K562 (cell line): Measurements from ENCODE around the gene METTL2A. TPM values are rescaled to one million over a fixed set of nuclear protein-coding genes. Genes with fewer than 3 reads are reported as not detected.
"Not testable (repeated sequence)": the region's sequence is repeated elsewhere in the genome, so short reads cannot be mapped to it uniquely, and the experiment has no call there.

Source experiments
- CREM ChIP-seq: IDR thresholded peaks from 2 replicates; pipeline ENCODE4 v1.6.1; 2014; ENCODE audit warnings: antibody characterized with exemption, low read depth
- CTCF ChIP-seq, 3 experiments: IDR thresholded peaks in 2 of 3; conservative IDR thresholded peaks in 1 of 3; 2 replicates each; pipeline ENCODE4 v1.5.1; 2011 to 2012; ENCODE audit warnings: low read length in 3 of 3, mild to moderate bottlenecking in 3 of 3, control low read depth in 2 of 3, improper control_type of control experiment in 1 of 3, inconsistent platforms in 1 of 3, low read depth in 1 of 3, mixed read lengths in 1 of 3, moderate library complexity in 1 of 3; ENCODE audit not compliant: insufficient read depth in 2 of 3
- E2F1 ChIP-seq: sonication (generic); formaldehyde crosslinking; IDR thresholded peaks from 2 replicates; pipeline ENCODE4 v1.8.1; 2023; ENCODE audit warnings: mild to moderate bottlenecking, missing genetic modification reagents, moderate library complexity
- KAT7 ChIP-seq: sonication (generic); formaldehyde crosslinking; IDR thresholded peaks from 2 replicates; pipeline ENCODE4 v1.8.0; 2022; ENCODE audit warnings: missing genetic modification reagents, mild to moderate bottlenecking, borderline replicate concordance
- MYC ChIP-seq, 2 experiments: fragments of 250-450 bp in 1 of 2; sonication (Bioruptor Pico) in 1 of 2; IDR thresholded peaks; 2 replicates each; pipeline versions ENCODE4 v1.5.1 to v1.6.1; 2012 to 2021; ENCODE audit warnings: low read depth in 2 of 2, borderline replicate concordance in 1 of 2, improper control_type of control experiment in 1 of 2, low read length in 1 of 2, mild to moderate bottlenecking in 1 of 2, moderate library complexity in 1 of 2
- NR2C2 ChIP-seq, 2 experiments: fragments of 200-800 bp in 1 of 2; sonication (Bioruptor generic) in 1 of 2; sonication (generic) in 1 of 2; formaldehyde crosslinking in 1 of 2; IDR thresholded peaks; 2 replicates each; pipeline versions ENCODE4 v1.6.1 to v1.8.0; 2016 to 2022; ENCODE audit warnings: mild to moderate bottlenecking in 1 of 2, missing compliant biosample characterization in 1 of 2, missing genetic modification characterization in 1 of 2, missing genetic modification reagents in 1 of 2
- POLR2AphosphoS5 ChIP-seq: IDR thresholded peaks from 2 replicates; pipeline ENCODE4 v1.6.1; 2011; ENCODE audit warnings: mild to moderate bottlenecking, low read depth, low read length, moderate library complexity; ENCODE audit not compliant: control insufficient read depth, insufficient read depth
- SMAD4 ChIP-seq: fragments of 250-450 bp; sonication (Bioruptor Pico); conservative IDR thresholded peaks from 2 replicates; pipeline ENCODE4 v1.8.0; 2021; ENCODE audit warnings: inconsistent platforms, mild to moderate bottlenecking, moderate library complexity
- ZBTB40 ChIP-seq, 2 experiments: fragments of 450-650 bp in 1 of 2; sonication (generic) in 1 of 2; formaldehyde crosslinking in 1 of 2; IDR thresholded peaks; 2 replicates each; pipeline versions ENCODE4 v1.7.1 to v1.9.0; 2016 to 2022; ENCODE audit warnings: inconsistent platforms in 1 of 2, mild to moderate bottlenecking in 1 of 2, missing genetic modification reagents in 1 of 2
- ZNF766 ChIP-seq: fragments of 200-800 bp; sonication (Bioruptor generic); conservative IDR thresholded peaks from 2 replicates; pipeline ENCODE4 v1.6.1; 2016; ENCODE audit warnings: missing genetic modification characterization, missing compliant biosample characterization
- polyA plus RNA-seq, 8 experiments: library from polyadenylated mRNA; depleted of rRNA in 4 of 8; stranded (reverse) in 5 of 8; unstranded in 3 of 8; fragments of >200 nt; fragmentation: Nextera tagmentation in 2 of 8; fragmentation: Illumina TruSeq in 1 of 8; extraction: Ambion mirVana in 2 of 8; extraction: Trizol in 1 of 8; gene quantifications; 2 replicates each; pipeline versions ENCODE4 v1.2.1 to v1.2.3, GENCODE V29; 2011 to 2014; ENCODE audit warnings: inconsistent platforms in 1 of 8, missing spikeins in 1 of 8
- total RNA-seq, 7 experiments: library from RNA; depleted of rRNA in 6 of 7; stranded (reverse); fragments of >200 nt in 6 of 7; fragmentation: Illumina TruSeq in 2 of 7; extraction: Trizol in 2 of 7; gene quantifications; 2 replicates each; pipeline versions ENCODE4 v1.2.1 to v1.2.3, GENCODE V29; 2011 to 2021; ENCODE audit warnings: low replicate concordance in 1 of 7

The METTL2A gene
- total and polyA plus RNA-seq, 9 of the 15 experiments (the other 6 are each of a cell fraction or from before 2014, with no cell fraction given): 21.0 to 52.5 (median 33.2) TPM

GRCh38 chr17:62423647-62424461, at the start of gene METTL2A (continued):
- TF ChIP-seq ZBTB40 (IDR thresholded peaks at IDR 0.05): peak; percentile 93
- TF ChIP-seq ZBTB40, NR2C2 (CRISPR knock-in tag; IDR thresholded peaks at IDR 0.05): not testable (repeated sequence)
- peak; percentile 63; the same call in 1 of the 2 replicates for TF ChIP-seq KAT7 (CRISPR knock-in tag)
- peak; percentile 77; the same call in 1 of the 2 replicates for TF ChIP-seq MYC (IDR thresholded peaks at IDR 0.05; ENCODE audit: low read depth, low read length)
- TF ChIP-seq MYC (CRISPR knock-in tag; IDR thresholded peaks at IDR 0.05; ENCODE audit: borderline replicate concordance, low read depth): 0 out of 2 replicates have a peak, but pooled peaks have one; percentile 54
- peak; percentile 88 for TF ChIP-seq SMAD4 (CRISPR knock-in tag)
- TF ChIP-seq NR2C2 (tag; IDR thresholded peaks at IDR 0.05): peak; percentile 85
- 0 out of 2 replicates have a peak, but pooled peaks have one; percentile 72 for TF ChIP-seq POLR2AphosphoS5
- peak; percentile 95 for TF ChIP-seq E2F1 (CRISPR knock-in tag)
- peak; percentile 58; the same call in 1 of the 2 replicates for TF ChIP-seq ZNF766
- peak; percentile 52 to 56 (median 55) for TF ChIP-seq CTCF (IDR thresholded peaks at IDR 0.05 in 2 of 3, conservative IDR thresholded peaks at IDR 0.05 in 1 of 3; ENCODE audit: insufficient read depth in 2 of 3, low read depth in 1 of 3, low read length in 3 of 3)
- TF ChIP-seq CREM: peak; percentile 71
